IMR-90 (cell line): Measurements from ENCODE around the gene PKNOX1. TPM values are rescaled to one million over a fixed set of nuclear protein-coding genes. Genes with fewer than 3 reads are reported as not detected.
"Not testable (repeated sequence)": the region's sequence is repeated elsewhere in the genome, so short reads cannot be mapped to it uniquely, and the experiment has no call there.

Experiments used
- ATAC-seq: fragments of 200-7000 bp; cut with Tn5 transposase; 2 replicates; pipeline ENCODE4 v1.9.1; 2020; ENCODE audit warnings: low read depth, mild to moderate bottlenecking, moderate library complexity
- BruUV-seq: library from RNA; stranded (reverse); fragments of 400-500 nt; replicated peaks from 2 replicates; lab custom pipeline; 2021; lab: Mats Ljungman, UMichigan
- CTCF ChIA-PET: fragments of 300-600 bp; formaldehyde crosslinking; extraction: SDS; loops from one replicate; lab custom pipeline; 2021; ENCODE audit warnings: antibody characterized with exemption; lab: Yijun Ruan, JAX
- POLR2A ChIA-PET: fragments of 300-600 bp; sonication (Branson Sonifier 250); formaldehyde crosslinking; loops from one replicate; lab custom pipeline; 2022; ENCODE audit warnings: antibody characterized with exemption; ENCODE audit not compliant: unreplicated experiment; lab: Charles Lee
- DNase-seq: peaks from one replicate; pipeline ENCODE4 v3.0.0; 2013
- H2AFZ ChIP-seq: replicated peaks from 2 replicates; pipeline ENCODE3; 2013; ENCODE audit warnings: low read length, mild to moderate bottlenecking; ENCODE audit not compliant: poor library complexity
- H2AK5ac ChIP-seq: 2 replicates; pipeline ENCODE4 v1.6.1; 2013; ENCODE audit warnings: low read depth, low read length, inconsistent platforms
- H2AK9ac ChIP-seq: replicated peaks from 2 replicates; pipeline ENCODE3; 2013; ENCODE audit warnings: mild to moderate bottlenecking, low read depth, low read length, moderate library complexity; ENCODE audit not compliant: poor library complexity
- H2BK120ac ChIP-seq: 2 replicates; pipeline ENCODE4 v1.6.1; 2013; ENCODE audit warnings: low read depth, low read length, inconsistent platforms
- H2BK15ac ChIP-seq: 3 replicates; pipeline ENCODE4 v1.6.1; 2013; ENCODE audit warnings: low read depth, low read length, inconsistent platforms
- H2BK20ac ChIP-seq: 2 replicates; pipeline ENCODE4 v1.6.1; 2013; ENCODE audit warnings: low read depth, mild to moderate bottlenecking, inconsistent platforms, low read length, moderate library complexity
- H2BK5ac ChIP-seq: 2 replicates; pipeline ENCODE4 v1.6.1; 2013; ENCODE audit warnings: mild to moderate bottlenecking, low read depth, low read length, inconsistent platforms; ENCODE audit not compliant: poor library complexity, severe bottlenecking
- H3K14ac ChIP-seq: replicated peaks from 2 replicates; pipeline ENCODE4 v1.6.1; 2013; ENCODE audit warnings: low read depth, low read length, inconsistent platforms
- H3K18ac ChIP-seq: 2 replicates; pipeline ENCODE4 v1.6.1; 2013; ENCODE audit warnings: low read depth, low read length, control low read depth
- H3K23ac ChIP-seq: 2 replicates; pipeline ENCODE4 v1.6.1; 2013; ENCODE audit warnings: low read depth, low read length, inconsistent platforms
- H3K27ac ChIP-seq: 2 replicates; pipeline ENCODE4 v1.5.1; 2013; ENCODE audit warnings: mild to moderate bottlenecking, control low read depth, low read length; ENCODE audit not compliant: insufficient read depth
- H3K27me3 ChIP-seq: 2 replicates; pipeline ENCODE4 v1.6.1; 2013; ENCODE audit warnings: low read length; ENCODE audit not compliant: control insufficient read depth, insufficient read depth
- H3K36me3 ChIP-seq: 2 replicates; pipeline ENCODE4 v1.6.1; 2013; ENCODE audit warnings: low read length, mixed read lengths; ENCODE audit not compliant: control insufficient read depth, insufficient read depth
- H3K4ac ChIP-seq: 2 replicates; pipeline ENCODE4 v1.6.1; 2013; ENCODE audit warnings: low read depth, low read length, inconsistent platforms
- H3K4me1 ChIP-seq: 2 replicates; pipeline ENCODE4 v1.6.1; 2013; ENCODE audit warnings: low read length, mixed read lengths; ENCODE audit not compliant: control insufficient read depth, insufficient read depth
- H3K4me2 ChIP-seq: 2 replicates; pipeline ENCODE4 v1.6.1; 2013; ENCODE audit warnings: low read depth, mild to moderate bottlenecking, control low read depth, low read length, moderate library complexity
- H3K4me3 ChIP-seq: 2 replicates; pipeline ENCODE4 v1.5.1; 2013; ENCODE audit warnings: low read depth, mild to moderate bottlenecking, control low read depth, low read length, moderate library complexity; ENCODE audit not compliant: insufficient read depth
- H3K56ac ChIP-seq: 2 replicates; pipeline ENCODE4 v1.6.1; 2013; ENCODE audit warnings: low read length, inconsistent platforms; ENCODE audit not compliant: insufficient read depth; ENCODE audit errors: extremely low read depth
- H3K79me1 ChIP-seq, 2 experiments: 2 replicates each; pipeline ENCODE4 v1.6.1; 2013; ENCODE audit warnings: low read length in 2 of 2, inconsistent platforms in 1 of 2, low read depth in 1 of 2
- H3K9ac ChIP-seq: 2 replicates; pipeline ENCODE4 v1.6.1; 2013; ENCODE audit warnings: low read depth, low read length, control low read depth
- H3K9me1 ChIP-seq: 2 replicates; pipeline ENCODE4 v1.6.1; 2013; ENCODE audit warnings: low read length, inconsistent platforms; ENCODE audit not compliant: insufficient read depth
- H3K9me3 ChIP-seq: 2 replicates; pipeline ENCODE4 v1.6.1; 2013; ENCODE audit warnings: low read length; ENCODE audit not compliant: control insufficient read depth, insufficient read depth
- H4K20me1 ChIP-seq: 2 replicates; pipeline ENCODE4 v1.6.1; 2013; ENCODE audit warnings: low read length, inconsistent platforms; ENCODE audit not compliant: insufficient read depth
- H4K5ac ChIP-seq: 2 replicates; pipeline ENCODE4 v1.6.1; 2013; ENCODE audit warnings: mild to moderate bottlenecking, low read depth, low read length, control low read depth
- H4K8ac ChIP-seq, 2 experiments: 2 replicates each; pipeline ENCODE4 v1.6.1; 2013; ENCODE audit warnings: low read depth in 2 of 2, low read length in 2 of 2, control low read depth in 1 of 2, inconsistent platforms in 1 of 2
- H4K91ac ChIP-seq: 2 replicates; pipeline ENCODE4 v1.6.1; 2013; ENCODE audit warnings: low read depth, low read length, inconsistent platforms; ENCODE audit not compliant: insufficient read depth
- WGBS, 2 experiments: methylation state at CpG; one replicate each; pipeline versions ENCODE4 v1.1.5 to v1.1.7; 2013; ENCODE audit warnings: missing lambda C conversion rate in 2 of 2; ENCODE audit not compliant: insufficient read length in 1 of 2; ENCODE audit errors: extremely low coverage in 2 of 2; 5-methylcytosine and 5-hydroxymethylcytosine counted together
- dilution Hi-C: fragments of 300-500 bp; cut with HindIII; formaldehyde crosslinking; loops from one replicate; pipeline ENCODE4 v1.14.3; 2018; ENCODE audit warnings: low sequenced_read_pairs; ENCODE audit not compliant: unreplicated experiment
- in situ Hi-C: fragments of 300-500 bp; cut with MboI; formaldehyde crosslinking; loops from 3 replicates; pipeline ENCODE4 v1.14.3; 2019; ENCODE audit warnings: low sequenced_read_pairs, inconsistent platforms, mixed read lengths
- intact Hi-C: fragments of 100-400 bp; cut with micrococcal nuclease; formaldehyde crosslinking; loops from 2 replicates; pipeline ENCODE4 v1.10.0; 2022
- polyA plus RNA-seq, 3 experiments: library from polyadenylated mRNA; depleted of rRNA; stranded (reverse); fragments of >200 nt; gene quantifications; 2 replicates each; pipeline ENCODE4 v1.2.3, GENCODE V29; 2012; ENCODE audit warnings: low replicate concordance in 1 of 3
- total RNA-seq: library from RNA; depleted of rRNA; stranded (reverse); fragments of >200 nt; gene quantifications from 2 replicates; pipeline ENCODE4 v1.2.3, GENCODE V29; 2012

Gene PKNOX1
- total and polyA plus RNA-seq, 2 of the 4 experiments (the other 2 are of a cell fraction): 35.0 to 61.0 TPM

GRCh38 chr21:42937034-42937940 lies 37.1 kb upstream of the PKNOX1 start:
- H3K27me3 ChIP-seq, H3K27ac ChIP-seq, H2BK120ac ChIP-seq, H2AFZ ChIP-seq, H4K8ac ChIP-seq, H3K4ac ChIP-seq, H2BK15ac ChIP-seq, in situ Hi-C loops, H2AK5ac ChIP-seq, H3K23ac ChIP-seq, H3K79me1 ChIP-seq, H3K9ac ChIP-seq, H2BK5ac ChIP-seq, H3K36me3 ChIP-seq, H2BK20ac ChIP-seq, H3K14ac ChIP-seq, POLR2A ChIA-PET, CTCF ChIA-PET, H3K4me3 ChIP-seq, dilution Hi-C loops, H2AK9ac ChIP-seq, H3K56ac ChIP-seq, BruUV-seq, ATAC-seq, H3K9me3 ChIP-seq, H4K20me1 ChIP-seq, H4K91ac ChIP-seq, DNase-seq, H3K4me1 ChIP-seq, H4K5ac ChIP-seq, H3K18ac ChIP-seq, intact Hi-C loops, H3K4me2 ChIP-seq, H3K9me1 ChIP-seq: not testable (repeated sequence)
- no CpG with 5 or more reads among the region's 16 CpGs for WGBS, 2 experiments
